GM10248 (cell line): ENCODE data around the gene MB.

Source experiments
- CTCF ChIA-PET: fragments of 300-600 bp; sonication (Branson Sonifier 250); formaldehyde crosslinking; extraction: SDS; loops from one replicate; lab custom pipeline; 2021; ENCODE audit warnings: antibody characterized with exemption; lab: Yijun Ruan, JAX
- POLR2A ChIA-PET: fragments of 350-650 bp; sonication (Branson Sonifier 250); formaldehyde crosslinking; extraction: SDS; loops from one replicate; lab custom pipeline; 2020; ENCODE audit warnings: antibody characterized with exemption; lab: Yijun Ruan, JAX
- DNase-seq: peaks from one replicate; pipeline ENCODE4 v3.0.0; 2012; ENCODE audit errors: extremely low spot score
- CTCF ChIP-seq: IDR thresholded peaks from 2 replicates; pipeline ENCODE4 v1.5.1; 2012; ENCODE audit warnings: mild to moderate bottlenecking, low read depth; ENCODE audit errors: extremely low read depth, missing control alignments, control extremely low read depth

Gene MB

GRCh38 chr22:35632935-35633334 lies 15.8 kb upstream of the MB start:
- TF ChIP-seq CTCF = no peak
- POLR2A ChIA-PET = no interaction called here
- no peak for DNase-seq
- CTCF ChIA-PET = interaction anchor here (1.7 kb wide), 1 partner anchor 15 kb away, joined by 4 read pairs; the partner anchor contains the start of gene MB

- peak; percentile 44 for DNase-seq
- TF ChIP-seq CTCF = peak; percentile 42
- ChIA-PET POLR2A (no interaction called here), CTCF (interaction anchor here (0.7 to 2.3 kb wide), 10 partner anchors 10 to 503 kb away, joined by 3 to 10 read pairs (median 3); partner anchors contain the start of genes APOL6 and MB)
Observed at GRCh38 chr22:35631597-35631996, 14.5 kb upstream of the MB start.

- ChIA-PET CTCF (interaction anchor here (0.7 to 2.3 kb wide), 6 partner anchors 9 to 504 kb away, joined by 3 to 10 read pairs (median 3); partner anchors contain the start of gene APOL6), POLR2A (no interaction called here)
- TF ChIP-seq CTCF = no peak
- no peak for DNase-seq
Observed at GRCh38 chr22:35630891-35631290, 13.8 kb upstream of the MB start.

GRCh38 chr22:35630387-35630793 lies 13.3 kb upstream of the MB start:
- no peak for TF ChIP-seq CTCF
- no peak for DNase-seq

GRCh38 chr22:35629406-35630216 lies 12.5 kb upstream of the MB start:
- ChIA-PET POLR2A (no interaction called here), CTCF (interaction anchor here (1.0 to 3.0 kb wide), 3 partner anchors 14 to 293 kb away, joined by 3 to 13 read pairs (median 8); no protein-coding TSS in a partner anchor)
- TF ChIP-seq CTCF = no peak
- DNase-seq = peak; percentile 69

More at GRCh38 chr22:35630387-35630793, 13.3 kb upstream of the MB start:
- POLR2A ChIA-PET = no interaction called here
- CTCF ChIA-PET = interaction anchor here (0.7 to 2.3 kb wide), 5 partner anchors 9 to 278 kb away, joined by 3 to 10 read pairs (median 3); partner anchors contain the start of gene APOL6

- CTCF ChIA-PET = interaction anchor here (1.4 to 3.0 kb wide), 2 partner anchors 278 to 294 kb away, joined by 4 to 13 read pairs; no protein-coding TSS in a partner anchor
- TF ChIP-seq CTCF = no peak
- POLR2A ChIA-PET = no interaction called here
- no peak for DNase-seq
Observed at GRCh38 chr22:35628732-35629131, 11.6 kb upstream of the MB start.
